Common myeloid progenitor, CD34-positive (primary cell): ENCODE measurements around the gene FKBP10.
"Not testable (repeated sequence)": the region's sequence is repeated elsewhere in the genome, so short reads cannot be mapped to it uniquely, and the experiment has no call there.

Source experiments
- CTCF ChIA-PET: fragments of 350-600 bp; sonication (Branson Sonifier 250); formaldehyde crosslinking; loops from one replicate; lab custom pipeline; 2021; ENCODE audit warnings: antibody characterized with exemption; lab: Charles Lee
- POLR2A ChIA-PET: fragments of 350-600 bp; sonication (Branson Sonifier 250); formaldehyde crosslinking; loops from one replicate; lab custom pipeline; 2021; ENCODE audit warnings: antibody characterized with exemption; lab: Charles Lee
- DNase-seq, 3 donors: peaks; one replicate each; pipeline versions ENCODE4 v3.0.0 to v3.0.0-alpha.2; 2013
- H3K27ac ChIP-seq, 2 experiments: 1 replicate in 1 of 2; 2 replicates in 1 of 2; pipeline ENCODE4 v1.7.0; 2013; ENCODE audit warnings: inconsistent platforms in 2 of 2, low read length in 2 of 2, mild to moderate bottlenecking in 2 of 2, low read depth in 1 of 2, moderate library complexity in 1 of 2; ENCODE audit not compliant: severe bottlenecking in 2 of 2, insufficient read depth in 1 of 2, poor library complexity in 1 of 2
- H3K27me3 ChIP-seq, 5 experiments: replicated peaks in 2 of 5; 1 replicate in 3 of 5; 2 replicates in 2 of 5; pipeline versions ENCODE4 v1.6.1 to v1.7.0; 2013; ENCODE audit warnings: low read length in 4 of 5, mild to moderate bottlenecking in 2 of 5, moderate library complexity in 2 of 5, inconsistent platforms in 1 of 5; ENCODE audit not compliant: insufficient read depth in 5 of 5, control insufficient read depth in 4 of 5
- H3K36me3 ChIP-seq, 4 experiments: 1 replicate in 2 of 4; 2 replicates in 2 of 4; pipeline versions ENCODE4 v1.6.1 to v1.7.0; 2013; ENCODE audit warnings: low read length in 3 of 4, control low read depth in 1 of 4, mild to moderate bottlenecking in 1 of 4; ENCODE audit not compliant: control insufficient read depth in 4 of 4, insufficient read depth in 4 of 4
- H3K4me1 ChIP-seq, 4 experiments: 1 replicate in 3 of 4; 2 replicates in 1 of 4; pipeline versions ENCODE4 v1.6.1 to v1.7.1; 2013; ENCODE audit warnings: low read length in 3 of 4, mild to moderate bottlenecking in 3 of 4, control low read depth in 1 of 4, inconsistent platforms in 1 of 4, moderate library complexity in 1 of 4; ENCODE audit not compliant: control insufficient read depth in 4 of 4, insufficient read depth in 4 of 4; ENCODE audit errors: control extremely low read depth in 1 of 4
- H3K4me3 ChIP-seq, 7 experiments: 1 replicate in 4 of 7; 2 replicates in 3 of 7; pipeline versions ENCODE4 v1.5.1 to v1.7.0; 2013; ENCODE audit warnings: mild to moderate bottlenecking in 7 of 7, low read length in 6 of 7, moderate library complexity in 6 of 7, inconsistent platforms in 2 of 7, low read depth in 2 of 7, control low read depth in 1 of 7; ENCODE audit not compliant: insufficient read depth in 4 of 7, control insufficient read depth in 1 of 7; ENCODE audit errors: extremely low read depth in 1 of 7
- H3K9me3 ChIP-seq, 5 experiments: 1 replicate in 4 of 5; 2 replicates in 1 of 5; pipeline versions ENCODE4 v1.6.1 to v1.7.1; 2013; ENCODE audit warnings: low read length in 4 of 5, mild to moderate bottlenecking in 2 of 5, inconsistent platforms in 1 of 5, low read depth in 1 of 5, moderate library complexity in 1 of 5; ENCODE audit not compliant: control insufficient read depth in 4 of 5, insufficient read depth in 2 of 5; ENCODE audit errors: control extremely low read depth in 1 of 5
- WGBS: methylation state at CpG from one replicate; pipeline ENCODE4 v1.1.5; 2013; ENCODE audit not compliant: insufficient coverage; 5-methylcytosine and 5-hydroxymethylcytosine counted together

Gene FKBP10

GRCh38 chr17:41775394-41776226 is 37.2 kb upstream of the FKBP10 start:
- ChIA-PET POLR2A (interaction anchor here (3.2 kb wide), 1 partner anchor 10 kb away, joined by 26 read pairs; the partner anchor contains the start of gene JUP), CTCF (interaction anchor here (4.4 kb wide), 2 partner anchors 12 kb away, joined by 20 to 40 read pairs; partner anchors contain the start of gene JUP)
- Histone ChIP-seq H3K36me3 (peaks cover 8 to 45% (median 21%) of the 10 kb centered on the region in 4 experiments), H3K9me3 (no peaks in the 10 kb centered on the region), H3K27ac (peak overlapping the region in 1 of 2 experiments; percentile 45), H3K4me3 (no peak overlapping the region), H3K27me3 (no peaks in the 10 kb centered on the region), H3K4me1 (peaks cover 0 to 65% (median 43%) of the 10 kb centered on the region in 4 experiments)
- no peak for DNase-seq
- 85% methylated on average over 11 of the region's 12 CpGs for WGBS

GRCh38 chr17:41776262-41776900 is 36.4 kb upstream of the FKBP10 start:
- not testable (repeated sequence) for DNase-seq, H3K4me3 ChIP-seq, H3K9me3 ChIP-seq, H3K27me3 ChIP-seq, H3K27ac ChIP-seq
- 94% methylated on average over 7 of the region's 14 CpGs for WGBS
- ChIA-PET POLR2A (interaction anchor here (1.0 to 2.7 kb wide), 2 partner anchors 10 to 12 kb away, joined by 3 to 40 read pairs; partner anchors contain the start of gene JUP), CTCF (interaction anchor here (1.4 to 4.4 kb wide), 4 partner anchors 8 to 21 kb away, joined by 3 to 40 read pairs (median 14); partner anchors contain the start of gene JUP)
- H3K4me1 ChIP-seq: peaks cover 0 to 69% (median 46%) of the 10 kb centered on the region in 4 experiments
- peaks cover 5 to 39% (median 18%) of the 10 kb centered on the region in 4 experiments for H3K36me3 ChIP-seq

GRCh38 chr17:41777157-41777573 is 35.6 kb upstream of the FKBP10 start:
- H3K4me1 ChIP-seq: peaks cover 0 to 77% (median 54%) of the 10 kb centered on the region in 4 experiments
- ChIA-PET CTCF (interaction anchor here (1.3 to 4.4 kb wide), 7 partner anchors 9 to 25 kb away, joined by 3 to 40 read pairs (median 7); partner anchors contain the start of gene JUP), POLR2A (interaction anchor here (1.0 to 2.7 kb wide), 2 partner anchors 9 to 12 kb away, joined by 3 to 40 read pairs; partner anchors contain the start of gene JUP)
- DNase-seq: no peak
- peak overlapping the region in 1 of 2 experiments; percentile 28 for H3K27ac ChIP-seq
- H3K9me3 ChIP-seq: no peaks in the 10 kb centered on the region
- 68% methylated on average over 2 of the region's 4 CpGs for whole genome bisulfite sequencing
- H3K36me3 ChIP-seq: peaks cover 2 to 31% (median 13%) of the 10 kb centered on the region in 4 experiments
- H3K4me3 ChIP-seq: peak overlapping the region in 2 of 7 experiments; percentile 40 to 50
- no peaks in the 10 kb centered on the region for H3K27me3 ChIP-seq

- Histone ChIP-seq H3K27ac (peak overlapping the region in 1 of 2 experiments; percentile 28), H3K4me3 (peak overlapping the region in 2 of 7 experiments; percentile 38 to 50), H3K27me3 (no peaks in the 10 kb centered on the region), H3K9me3 (no peaks in the 10 kb centered on the region), H3K36me3 (peaks cover 2 to 32% (median 11%) of the 10 kb centered on the region in 4 experiments), H3K4me1 (peaks cover 0 to 82% (median 58%) of the 10 kb centered on the region in 4 experiments)
- 37% methylated on average over 5 of the region's 12 CpGs for WGBS
- CTCF ChIA-PET: interaction anchor here (0.6 to 4.4 kb wide), 9 partner anchors 9 to 40 kb away, joined by 3 to 40 read pairs (median 5); partner anchors contain the start of gene JUP
- POLR2A ChIA-PET: interaction anchor here (1.0 to 2.7 kb wide), 2 partner anchors 8 to 11 kb away, joined by 3 to 40 read pairs; partner anchors contain the start of gene JUP
- DNase-seq: peak in 2 of 3 donors; percentile 62 to 71
Observed at GRCh38 chr17:41777574-41778188, 35.1 kb upstream of the FKBP10 start.

DNA sequence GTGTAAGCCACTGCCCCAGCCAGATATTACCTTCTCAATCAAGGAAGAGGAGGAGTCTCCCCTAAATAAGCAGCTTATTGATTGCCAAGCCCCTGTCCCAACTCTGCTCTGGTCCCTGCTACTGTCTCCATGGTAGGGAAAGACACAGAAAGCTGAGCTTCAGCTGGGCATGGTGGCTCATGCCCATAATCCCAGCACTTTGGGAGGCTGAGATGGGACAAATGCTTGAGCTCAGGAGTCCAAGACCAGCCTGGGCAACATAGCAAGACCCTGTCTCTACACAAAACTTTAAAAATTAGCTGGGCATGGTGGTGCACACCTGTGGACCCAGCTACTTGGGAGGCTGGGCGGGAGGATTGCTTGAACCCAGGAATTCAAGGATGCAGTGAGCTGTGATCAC is 32.9 kb upstream of the FKBP10 start:
- Histone ChIP-seq H3K4me3 (no peak overlapping the region), H3K27ac (no peak overlapping the region), H3K9me3 (no peaks in the 10 kb centered on the region), H3K36me3 (peaks cover 2 to 26% (median 7%) of the 10 kb centered on the region in 4 experiments), H3K4me1 (peaks cover 3 to 86% (median 74%) of the 10 kb centered on the region in 4 experiments), H3K27me3 (no peaks in the 10 kb centered on the region)
- CTCF ChIA-PET: interaction anchor here (0.7 to 4.4 kb wide), 5 partner anchors 8 to 62 kb away, joined by 3 to 40 read pairs (median 10); partner anchors contain the start of gene JUP
- POLR2A ChIA-PET: interaction anchor here (1.1 kb wide), 1 partner anchor 9 kb away, joined by 4 read pairs; no protein-coding TSS in a partner anchor
- DNase-seq: no peak
- 100% methylated on average over 1 of the region's 1 CpG for WGBS

DNA sequence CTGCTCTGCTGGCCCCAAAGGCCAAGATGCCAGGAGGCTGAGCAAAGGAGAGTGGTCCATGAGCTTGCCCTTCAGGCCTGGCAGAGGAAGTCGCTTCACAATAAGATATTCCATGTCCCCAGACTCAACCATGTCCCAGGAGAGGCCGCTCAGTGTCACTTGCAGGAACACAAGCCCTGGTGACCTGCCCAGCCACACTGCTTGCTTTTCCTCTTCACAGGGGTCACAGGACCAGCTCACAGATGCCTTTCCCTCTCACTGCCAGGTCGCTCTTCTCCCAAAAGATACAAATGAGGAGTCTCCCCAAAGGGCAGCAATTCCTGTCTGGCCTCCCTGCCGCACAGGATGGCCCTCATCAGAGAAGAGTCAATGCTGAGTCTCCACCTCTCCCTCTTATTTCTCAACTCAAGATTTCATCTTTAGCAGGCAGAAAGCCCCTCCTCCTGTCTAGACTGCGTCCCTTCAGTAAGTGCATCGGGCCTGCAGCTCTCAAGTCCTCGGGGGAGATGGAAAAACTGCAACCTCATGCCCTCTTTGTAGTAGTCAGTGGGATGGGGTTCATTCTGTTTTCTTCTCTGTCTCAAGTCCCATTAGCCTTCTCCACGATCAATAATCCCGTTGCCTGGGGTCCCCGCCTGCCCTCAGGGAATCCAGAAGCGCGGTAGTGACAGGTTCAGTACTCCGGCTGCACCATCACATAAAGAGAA is 31.2 kb upstream of the FKBP10 start:
- peaks cover 3 to 78% (median 74%) of the 10 kb centered on the region in 4 experiments for H3K4me1 ChIP-seq
- ChIA-PET POLR2A (interaction anchor here (0.6 to 0.9 kb wide), 2 partner anchors 19 to 1045 kb away, joined by 3 to 4 read pairs; no protein-coding TSS in a partner anchor), CTCF (interaction anchor here (0.7 to 2.3 kb wide), 8 partner anchors 12 to 98 kb away, joined by 3 to 10 read pairs (median 4); no protein-coding TSS in a partner anchor)
- WGBS: 78% methylated on average over 13 of the region's 13 CpGs
- DNase-seq: peak in 1 of 3 donors; percentile 40
- no peaks in the 10 kb centered on the region for H3K27me3 ChIP-seq
- H3K4me3 ChIP-seq: no peak overlapping the region
- no peak overlapping the region for H3K27ac ChIP-seq
- H3K9me3 ChIP-seq: no peaks in the 10 kb centered on the region
- peaks cover 0 to 15% (median 2%) of the 10 kb centered on the region in 4 experiments for H3K36me3 ChIP-seq
